Measurements from ENCODE around the gene TRHDE.

Gene TRHDE

DNA sequence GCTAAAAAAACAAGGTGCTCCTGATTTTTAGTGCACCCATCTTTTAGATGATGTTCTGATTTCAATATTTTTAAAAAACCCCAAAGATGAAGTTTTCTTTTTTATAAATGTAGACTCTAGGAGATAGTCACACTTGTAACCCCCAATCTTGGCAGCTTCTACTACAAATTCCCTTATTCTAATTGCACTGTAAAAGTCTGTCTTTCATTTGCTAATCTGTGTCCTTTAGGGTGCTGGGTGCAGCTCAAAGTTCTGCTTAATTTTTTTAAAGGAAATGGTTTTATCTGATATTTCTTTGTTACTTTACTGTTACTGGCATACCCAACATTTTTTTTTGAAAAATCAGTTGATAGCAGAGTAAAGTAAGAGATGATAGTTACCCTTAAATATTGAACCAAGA is 172.0 kb downstream of the TRHDE start:
- DNase-seq (ENCODE audit: low read depth, low spot score) = no peak

GRCh38 chr12:72444566-72444965 is 172.4 kb downstream of the TRHDE start:
- DNase-seq (ENCODE audit: low read depth, low spot score) = no peak

DNA sequence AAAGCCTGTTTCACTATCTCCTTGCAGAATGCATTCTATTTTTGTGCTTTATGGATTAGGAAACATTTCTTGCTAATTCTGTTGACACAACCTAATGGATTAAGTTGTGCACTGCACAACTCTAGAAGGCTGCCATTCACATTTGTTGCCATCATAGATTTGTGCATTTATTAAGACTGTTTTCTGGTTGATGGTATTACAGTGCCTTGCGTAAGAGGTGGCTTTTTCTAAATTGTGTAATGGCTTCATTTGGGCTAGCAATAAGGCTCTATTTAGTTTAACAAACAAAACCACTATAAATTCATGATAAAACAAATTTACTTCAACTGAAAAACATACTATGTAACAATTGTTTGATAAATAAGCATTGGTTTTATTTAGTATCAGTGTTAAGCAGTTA is 175.9 kb downstream of the TRHDE start:
- DNase-seq (ENCODE audit: low read depth, low spot score) = no peak

DNA sequence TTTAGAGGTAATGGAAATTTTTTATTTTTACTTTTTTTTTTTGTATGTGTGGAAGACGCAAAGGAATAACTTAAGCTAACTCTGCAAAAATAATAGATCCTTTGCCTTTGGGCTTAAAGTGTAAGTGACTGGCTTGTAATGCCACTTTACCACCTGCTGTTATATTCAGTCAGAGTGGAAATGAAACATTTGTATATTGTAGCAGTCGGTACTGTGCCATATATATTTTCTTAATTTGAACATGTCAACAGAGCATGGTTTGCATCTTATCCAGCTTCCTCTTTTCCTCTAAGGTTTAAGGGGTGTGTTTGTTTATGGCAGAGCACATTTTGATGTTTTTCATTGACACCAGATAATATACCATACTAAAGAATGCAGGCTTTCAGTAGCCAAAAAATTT is 176.6 kb downstream of the TRHDE start:
- no peak for DNase-seq (ENCODE audit: low read depth, low spot score)

DNA sequence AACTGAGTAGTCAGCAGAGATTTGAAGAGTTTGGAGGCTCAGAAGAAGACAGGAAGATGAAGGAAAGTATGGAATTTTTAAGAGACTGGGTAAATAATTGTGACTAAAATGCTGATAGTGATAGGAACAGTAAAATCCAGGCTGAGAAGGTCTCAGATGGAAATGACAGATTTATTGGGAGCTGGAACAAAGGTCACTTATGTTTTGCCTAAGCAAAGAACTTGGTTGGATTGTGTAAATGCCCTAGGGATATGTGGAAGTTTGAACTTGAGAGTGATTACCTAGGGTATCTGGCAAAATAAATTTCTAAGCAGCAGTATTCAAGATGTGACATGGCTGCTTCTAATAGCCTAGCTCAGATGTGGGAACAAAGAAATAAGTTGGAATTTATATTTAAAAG is 180.9 kb downstream of the TRHDE start:
- DNase-seq (ENCODE audit: low read depth, low spot score) = no peak

DNA sequence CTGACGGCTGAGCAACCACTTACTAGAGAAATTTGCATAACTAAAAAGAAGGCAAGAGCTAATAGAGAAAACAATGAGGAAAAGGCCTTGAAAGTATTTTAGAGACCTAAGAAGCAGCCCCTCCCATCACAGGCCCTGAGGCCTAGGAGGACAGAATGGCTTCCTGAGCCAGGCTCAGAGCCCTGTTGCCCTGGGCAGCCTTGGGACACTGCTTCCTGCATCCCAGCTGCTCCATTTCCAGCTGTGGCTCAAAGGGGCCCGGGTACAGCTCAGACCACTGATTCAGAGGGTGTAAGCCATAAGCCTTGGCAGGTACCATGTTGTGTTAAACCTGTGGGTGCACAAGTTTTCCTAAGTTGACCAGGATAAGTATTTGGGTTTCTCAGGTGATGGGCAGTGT is 181.4 kb downstream of the TRHDE start:
- no peak for DNase-seq (ENCODE audit: low read depth, low spot score)

GRCh38 chr12:72464471-72464870 is 192.3 kb downstream of the TRHDE start:
- DNase-seq (ENCODE audit: low read depth, low spot score) = no peak

DNA sequence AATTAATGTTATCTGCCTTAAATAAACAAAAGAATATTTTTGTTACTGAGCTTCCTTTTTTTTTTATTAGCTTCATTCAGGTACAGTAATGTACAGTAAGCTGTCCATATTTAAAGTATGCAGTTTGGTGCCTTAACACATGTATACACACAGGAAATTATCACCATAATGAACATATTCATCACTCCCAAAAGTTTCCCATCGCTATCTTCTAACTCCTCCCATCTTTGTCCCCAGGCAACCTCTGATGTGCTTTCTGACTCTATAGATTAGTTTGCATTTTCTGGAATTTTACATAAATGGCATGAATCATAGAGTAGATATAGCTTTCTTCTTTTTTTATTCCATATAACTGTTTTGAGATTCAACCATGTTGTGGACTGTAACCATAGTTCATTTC is 193.0 kb downstream of the TRHDE start:
- no peak for DNase-seq (ENCODE audit: low read depth, low spot score)

- no peak for DNase-seq (ENCODE audit: low read depth, low spot score)
Measured at GRCh38 chr12:72465940-72466630, 193.9 kb downstream of the TRHDE start.

DNA sequence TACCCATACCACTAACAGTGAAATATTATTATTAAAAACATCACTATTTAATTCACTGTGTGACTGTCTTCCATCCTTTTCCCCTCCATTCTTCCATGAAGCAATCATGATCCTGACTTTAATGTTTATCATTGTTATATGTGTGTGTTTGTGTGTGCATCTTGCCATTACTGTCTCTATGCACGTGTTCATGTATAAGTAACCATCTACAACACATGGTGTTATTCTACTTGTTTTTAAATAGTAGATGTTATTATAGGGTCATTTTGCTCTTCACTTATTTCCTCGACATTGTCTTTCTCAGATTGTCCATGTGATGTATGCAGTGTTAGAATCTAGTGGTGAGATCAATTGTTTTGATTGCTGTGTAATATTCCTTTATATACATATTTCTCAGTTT is 195.8 kb downstream of the TRHDE start:
- no peak for DNase-seq (ENCODE audit: low read depth, low spot score)

DNA sequence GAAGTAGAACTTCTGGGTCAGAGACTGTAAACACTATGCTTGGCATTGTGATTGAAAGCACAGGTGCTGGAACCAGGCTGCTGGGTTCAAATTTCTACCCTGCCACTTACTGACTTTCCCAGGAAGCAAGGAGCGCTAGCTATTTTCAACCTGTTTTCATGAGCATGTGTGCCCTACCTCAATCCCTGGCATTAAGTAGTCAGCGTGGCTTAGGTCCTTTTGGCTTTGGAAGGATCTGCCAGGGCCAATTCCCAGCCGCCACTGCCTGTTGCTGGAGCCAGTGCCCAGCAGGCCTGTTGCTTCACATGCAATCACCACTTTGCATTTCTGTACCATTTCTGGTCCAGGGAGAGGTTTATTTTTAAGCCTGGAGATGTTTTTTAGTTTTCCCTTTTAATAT is 196.3 kb downstream of the TRHDE start:
- no peak for DNase-seq (ENCODE audit: low read depth, low spot score)

GRCh38 chr12:72471806-72472205 is 199.6 kb downstream of the TRHDE start:
- DNase-seq (ENCODE audit: low read depth, low spot score) = no peak

GRCh38 chr12:72472350-72472749 is 200.2 kb downstream of the TRHDE start:
- DNase-seq (ENCODE audit: low read depth, low spot score) = no peak

DNA sequence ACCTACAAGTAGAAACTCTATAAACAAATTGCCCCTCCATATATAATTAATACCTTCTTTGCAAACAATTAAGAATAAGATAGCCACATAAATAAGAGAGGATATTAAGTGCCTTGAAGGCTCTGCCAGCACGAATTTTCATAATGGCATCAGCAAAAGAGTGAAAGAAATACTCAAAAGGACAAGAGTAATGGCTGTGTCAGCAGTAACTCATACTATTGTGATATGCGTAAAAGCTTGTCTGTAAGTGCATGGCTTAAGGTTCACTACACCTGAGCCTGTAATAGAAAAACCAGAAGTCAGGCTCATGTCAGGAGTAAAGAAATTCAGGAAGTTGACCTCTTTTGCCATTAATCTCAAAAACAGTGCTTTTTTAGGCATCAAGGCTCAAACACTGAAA is 204.1 kb downstream of the TRHDE start:
- no peak for DNase-seq (ENCODE audit: low read depth, low spot score)

DNA sequence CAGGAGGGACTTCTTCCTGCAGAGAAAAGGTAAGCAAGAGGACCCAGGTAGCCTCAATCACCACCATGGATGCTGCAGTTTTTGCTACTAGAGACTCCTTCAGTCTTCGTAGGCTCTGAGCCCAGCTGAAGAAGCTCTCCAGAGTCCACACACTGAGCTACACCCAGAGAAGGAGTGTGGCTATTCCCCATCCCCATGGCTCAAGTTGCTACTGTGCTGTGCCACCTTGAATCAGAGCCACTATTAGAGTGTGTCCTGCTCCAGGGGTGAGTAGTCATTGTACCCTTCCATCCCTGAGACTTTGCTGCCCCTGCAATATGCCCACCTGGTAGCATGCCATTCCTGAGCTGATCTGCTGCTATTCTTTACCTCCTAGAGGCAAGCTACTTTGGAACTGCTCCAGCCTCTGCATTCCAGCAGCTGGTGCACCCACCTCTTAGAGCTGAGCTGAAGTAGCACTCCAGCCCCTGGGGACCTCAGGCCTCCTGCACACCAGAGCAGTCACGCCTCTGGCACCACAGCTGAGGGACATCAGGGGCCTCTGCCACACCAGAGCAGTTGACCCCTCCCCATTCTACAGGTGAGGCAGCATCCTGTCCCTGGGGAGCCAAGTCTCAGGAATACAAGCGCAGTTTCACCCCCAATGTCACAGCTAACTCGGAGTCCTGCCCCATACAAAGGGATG is 213.0 kb downstream of the TRHDE start:
- DNase-seq (ENCODE audit: low read depth, low spot score) = no peak

DNA sequence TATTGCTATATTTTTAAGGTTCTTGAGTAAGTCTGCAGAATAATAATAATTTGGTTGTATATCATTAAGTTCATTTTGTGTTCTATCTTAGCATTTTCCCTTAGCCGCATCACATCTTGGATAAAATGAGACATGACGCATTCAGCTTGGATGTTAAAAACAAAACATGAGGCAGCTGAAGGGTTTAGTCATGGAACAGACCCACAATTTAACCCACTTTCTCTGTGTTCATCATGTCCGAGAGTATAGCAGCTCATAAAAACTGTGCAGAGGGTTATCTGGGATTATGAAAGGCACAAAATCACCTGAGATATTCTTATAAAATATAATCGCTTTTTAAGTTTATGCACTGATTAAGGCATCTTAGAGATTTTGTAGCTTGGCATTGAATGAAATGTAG is 219.3 kb downstream of the TRHDE start:
- no peak for DNase-seq (ENCODE audit: low read depth, low spot score)

DNA sequence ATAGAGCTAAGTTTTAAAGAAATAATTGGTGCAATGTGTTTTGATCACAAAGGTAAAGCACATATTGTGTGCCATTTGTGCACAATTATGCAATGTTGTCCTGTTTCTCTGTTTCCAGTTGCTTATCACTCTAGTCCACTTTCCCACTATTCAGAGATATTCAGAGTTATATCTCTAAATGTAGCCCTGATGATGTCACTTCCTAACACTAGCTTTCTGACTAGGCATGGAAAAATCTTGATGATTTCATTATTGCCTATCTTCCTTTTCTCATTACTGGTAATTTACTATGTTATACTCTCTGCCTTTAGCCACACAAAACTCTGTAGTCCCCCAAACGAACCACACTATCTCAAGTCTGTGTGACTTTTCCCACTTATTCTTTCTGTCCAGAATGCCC is 221.2 kb downstream of the TRHDE start:
- DNase-seq (ENCODE audit: low read depth, low spot score) = no peak

DNA sequence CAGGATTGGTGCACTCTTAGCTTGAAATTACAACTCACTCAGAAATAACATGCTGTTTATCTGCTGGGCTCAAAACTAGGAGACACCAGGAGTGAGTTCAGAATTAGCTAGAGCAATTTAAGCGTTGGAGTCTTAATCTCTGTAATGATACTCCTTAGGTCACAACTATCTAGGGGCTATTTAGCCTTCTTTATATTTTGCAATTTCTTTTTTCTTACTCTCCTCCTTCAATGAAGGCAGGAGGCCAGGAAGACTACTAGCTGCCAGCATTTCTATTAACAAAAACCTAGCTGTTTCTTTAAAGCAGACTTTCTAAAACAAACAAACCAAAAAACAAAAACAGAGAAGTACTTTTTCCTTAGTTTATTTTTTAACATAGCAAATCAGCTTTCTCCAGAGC is 226.2 kb downstream of the TRHDE start:
- no peak for DNase-seq (ENCODE audit: low read depth, low spot score)

DNA sequence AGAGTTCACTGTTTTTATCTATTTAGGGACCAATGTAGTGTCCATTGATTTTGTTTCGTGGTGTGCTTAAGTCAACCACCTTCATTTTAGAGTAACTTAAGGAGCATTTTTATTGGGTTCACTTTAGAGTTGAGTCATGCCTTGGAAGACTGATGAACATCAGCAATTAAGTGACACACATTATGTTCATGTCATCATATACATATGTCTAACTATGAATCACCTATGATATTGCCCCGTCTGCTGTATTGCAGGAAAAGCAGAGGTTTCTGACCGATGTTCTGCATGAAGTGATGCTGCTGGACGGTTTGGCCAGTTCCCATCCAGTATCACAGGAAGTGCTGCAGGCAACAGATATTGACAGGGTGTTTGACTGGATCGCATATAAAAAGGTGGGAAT is 227.1 kb downstream of the TRHDE start:
- DNase-seq (ENCODE audit: low read depth, low spot score) = no peak

DNA sequence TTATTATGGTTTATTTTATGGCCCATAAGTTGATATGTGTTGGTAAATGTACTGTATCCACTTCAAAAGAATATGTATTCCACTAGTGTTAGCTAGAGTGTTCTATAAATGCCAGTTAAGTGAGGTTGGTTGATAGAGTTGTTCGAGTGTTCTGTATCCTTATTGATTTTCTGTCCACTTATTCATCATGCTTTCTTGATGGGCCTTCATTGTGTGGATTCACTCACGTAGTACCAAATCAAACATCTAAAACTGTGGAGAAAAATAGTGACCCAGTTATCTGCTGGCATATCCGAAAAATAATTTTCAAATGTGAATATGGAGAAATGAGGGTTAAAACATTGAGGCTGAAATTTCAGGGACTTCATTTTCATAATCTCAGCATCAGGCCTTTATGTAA is 230.4 kb downstream of the TRHDE start:
- DNase-seq (ENCODE audit: low read depth, low spot score) = no peak

- no peak for DNase-seq (ENCODE audit: low read depth, low spot score)
Measured at GRCh38 chr12:72505227-72505626, 233.1 kb downstream of the TRHDE start.

GRCh38 chr12:72509891-72510290 is 237.7 kb downstream of the TRHDE start:
- no peak for DNase-seq (ENCODE audit: low read depth, low spot score)

DNA sequence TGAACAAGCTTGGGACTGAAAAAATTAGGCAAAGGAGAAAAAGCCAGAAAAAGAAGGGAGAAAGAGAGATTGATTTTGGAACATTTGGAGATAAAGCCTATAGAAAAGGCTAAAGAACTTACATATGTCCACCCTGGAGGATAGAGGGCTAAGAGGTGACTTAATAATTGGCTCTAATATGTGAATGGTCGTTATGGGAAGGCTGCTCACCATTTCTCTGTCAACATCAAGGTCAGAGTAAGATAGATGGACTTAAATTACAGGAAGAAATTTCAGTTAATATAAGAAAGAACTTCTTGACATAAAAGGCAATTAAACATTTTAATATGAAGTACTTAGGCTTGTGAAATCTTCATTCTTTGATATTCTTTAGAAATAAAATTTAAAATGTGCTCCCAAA is 238.6 kb downstream of the TRHDE start:
- no peak for DNase-seq (ENCODE audit: low read depth, low spot score)

GRCh38 chr12:72511498-72511897 is 239.3 kb downstream of the TRHDE start:
- DNase-seq (ENCODE audit: low read depth, low spot score) = no peak
